Measurements from ENCODE around the gene SHQ1. TPM values are rescaled to one million over a fixed set of nuclear protein-coding genes. Genes with fewer than 3 reads are reported as not detected.

SHQ1 gene
- total and polyA plus RNA-seq, 9 of the 15 experiments (the other 6 are each of a cell fraction or from before 2014, with no cell fraction given): 9.2 to 25.0 (median 14.1) TPM

DNA sequence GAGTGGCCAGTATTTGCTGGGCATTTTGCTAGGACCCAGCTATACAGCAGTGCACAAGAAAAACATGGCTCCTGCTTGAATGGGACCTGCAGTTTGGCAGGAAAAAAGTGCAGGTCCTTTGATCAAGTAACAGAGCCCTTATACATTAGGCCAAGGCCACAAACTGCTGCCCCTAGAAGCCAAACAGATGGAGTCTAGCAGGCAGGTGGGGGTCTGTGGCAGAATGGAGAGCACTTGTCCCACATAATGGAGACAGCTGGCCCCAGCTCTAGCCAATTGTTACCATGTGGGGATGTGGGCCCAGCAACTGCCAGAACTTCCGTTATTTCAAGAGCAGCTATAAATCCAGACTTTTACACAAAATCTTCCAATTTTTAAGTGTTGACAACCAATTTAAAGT, 79.3 kb downstream of the SHQ1 start:
- no peaks in the 10 kb centered on the region for H3K9me3 ChIP-seq (replicated peaks; ENCODE audit: control insufficient read depth, insufficient read depth, low read depth, low read length)
- POLR2A ChIA-PET: interaction anchor here (1.2 kb wide), 1 partner anchor 10 kb away, joined by 4 read pairs; no protein-coding TSS in a partner anchor
- H4K20me1 ChIP-seq (replicated peaks; ENCODE audit: control insufficient read depth, insufficient read depth, low read length): no peaks in the 10 kb centered on the region
- H3K79me2 ChIP-seq (ENCODE audit: control insufficient read depth, insufficient read depth, low read length): no peaks in the 10 kb centered on the region
- TF ChIP-seq SMARCB1 (IDR thresholded peaks at IDR 0.05; ENCODE audit: insufficient read length, low read depth) (no peak), KDM2B (CRISPR knock-in tag; IDR thresholded peaks at IDR 0.05) (no peak), XRCC5 (IDR thresholded peaks at IDR 0.05; ENCODE audit: low read depth, low read length) (no peak), MCM3 (IDR thresholded peaks at IDR 0.05) (no peak), SNAPC5 (CRISPR knock-in tag; IDR thresholded peaks at IDR 0.05) (no peak), ZBTB43 (CRISPR knock-in tag; IDR thresholded peaks at IDR 0.05) (no peak), ZNF764 (CRISPR knock-in tag; IDR thresholded peaks at IDR 0.05; ENCODE audit: low read depth) (no peak), SPI1 (IDR thresholded peaks at IDR 0.05; ENCODE audit: borderline replicate concordance, low read depth, low read length) (no peak), FIP1L1 (IDR thresholded peaks at IDR 0.05; ENCODE audit: low read depth, low read length, poor library complexity, severe bottlenecking) (no peak), ZNF830 (CRISPR knock-in tag; IDR thresholded peaks at IDR 0.05) (no peak), PYGO2 (tag; IDR thresholded peaks at IDR 0.05) (no peak)
- no peak overlapping the region for H3K27ac ChIP-seq (ENCODE audit: extremely low read depth, low read depth, low read length)
- H3K4me2 ChIP-seq (ENCODE audit: insufficient read depth, low read length): no peak overlapping the region
- no peak overlapping the region for H3K9ac ChIP-seq (ENCODE audit: insufficient read depth in 1 of 2, low read depth in 2 of 2, low read length in 2 of 2)
- H3K27me3 ChIP-seq (ENCODE audit: control insufficient read depth in 2 of 2, insufficient read depth in 2 of 2, low read length in 2 of 2): no peaks in the 10 kb centered on the region
- H3K4me1 ChIP-seq (replicated peaks in 1 of 2; ENCODE audit: control insufficient read depth in 2 of 2, insufficient read depth in 2 of 2, low read length in 2 of 2): no peaks in the 10 kb centered on the region
- intact Hi-C loops (cut with micrococcal nuclease): no loop called here
- BruUV-seq (replicated peaks): no TSS peak
- H3K4me3 ChIP-seq: no peak overlapping the region
- no peak for DNase-seq (ENCODE audit: extremely low read depth in 1 of 4, low spot score in 3 of 4)
- in situ Hi-C loops (cut with MboI): no loop called here
- WGBS (ENCODE audit: insufficient coverage, low coverage, missing lambda C conversion rate): 100% methylated on average over 1 of the region's 1 CpG
- no peak for ATAC-seq
- CTCF ChIA-PET (ENCODE audit: low intra/inter-chr PET ratio): no interaction called here
- H3K9me1 ChIP-seq (ENCODE audit: control insufficient read depth, insufficient read depth, low read length): no peaks in the 10 kb centered on the region
- H3K36me3 ChIP-seq (ENCODE audit: control insufficient read depth, insufficient read depth, low read length): 0 out of 3 replicates have a peak, but pooled peaks cover 2% of the 10 kb centered on the region
- no peak overlapping the region for H2AFZ ChIP-seq (ENCODE audit: low read depth, low read length)
- FAIRE-seq: no peak
